CD4-positive, alpha-beta T cell (primary cell): ENCODE measurements around the gene ARL4D. TPM values are rescaled to one million over a fixed set of nuclear protein-coding genes. Genes with fewer than 3 reads are reported as not detected.
"Not testable (repeated sequence)": the region's sequence is repeated elsewhere in the genome, so short reads cannot be mapped to it uniquely, and the experiment has no call there.

Experiments used
- ATAC-seq: fragments of 200-7000 bp; cut with Tn5 transposase; one replicate; pipeline ENCODE4 v1.10.0; 2022; ENCODE audit warnings: mild to moderate bottlenecking; ENCODE audit not compliant: poor library complexity
- CTCF ChIA-PET: fragments of 350-600 bp; sonication (Branson Sonifier 250); formaldehyde crosslinking; loops from one replicate; lab custom pipeline; 2021; ENCODE audit warnings: antibody characterized with exemption, inconsistent platforms; lab: Charles Lee
- POLR2A ChIA-PET: fragments of 350-600 bp; sonication (Branson Sonifier 250); formaldehyde crosslinking; loops from one replicate; lab custom pipeline; 2021; ENCODE audit warnings: antibody characterized with exemption, inconsistent platforms; lab: Charles Lee
- DNase-seq, 14 experiments: peaks; one replicate each; pipeline ENCODE4 v3.0.0-alpha.2; 2013 to 2020; ENCODE audit warnings: mixed read lengths in 2 of 14
- H3K27ac ChIP-seq, 2 donors: one replicate each; pipeline versions ENCODE4 v1.5.1 to v1.7.0; 2013; ENCODE audit warnings: low read length in 2 of 2, low read depth in 1 of 2, mild to moderate bottlenecking in 1 of 2
- H3K27me3 ChIP-seq, 2 experiments: 1 replicate in 1 of 2; 2 replicates in 1 of 2; pipeline versions ENCODE4 v1.6.1 to v1.7.0; 2013; ENCODE audit warnings: low read length in 2 of 2, control low read depth in 1 of 2, mild to moderate bottlenecking in 1 of 2, moderate library complexity in 1 of 2; ENCODE audit not compliant: insufficient read depth in 2 of 2, control insufficient read depth in 1 of 2
- H3K36me3 ChIP-seq: one replicate; pipeline ENCODE4 v1.6.1; 2013; ENCODE audit warnings: low read length, control low read depth; ENCODE audit not compliant: insufficient read depth
- H3K4me1 ChIP-seq: one replicate; pipeline ENCODE4 v1.6.1; 2013; ENCODE audit warnings: low read length, control low read depth; ENCODE audit not compliant: insufficient read depth
- H3K4me3 ChIP-seq: one replicate; pipeline ENCODE4 v1.5.1; 2013; ENCODE audit warnings: mild to moderate bottlenecking, low read length, moderate library complexity
- H3K9me3 ChIP-seq, 2 experiments: 1 replicate in 1 of 2; 2 replicates in 1 of 2; pipeline versions ENCODE4 v1.6.1 to v1.7.0; 2013; ENCODE audit warnings: low read length in 2 of 2, mild to moderate bottlenecking in 2 of 2, control low read depth in 1 of 2, moderate library complexity in 1 of 2; ENCODE audit not compliant: control insufficient read depth in 1 of 2, insufficient read depth in 1 of 2
- H3K27ac Mint-ChIP-seq: one replicate; pipeline ENCODE4 v1.8.0; 2020; ENCODE audit warnings: mixed read lengths
- H3K27me3 Mint-ChIP-seq: one replicate; pipeline ENCODE4 v1.8.0; 2021; ENCODE audit warnings: mixed read lengths
- H3K36me3 Mint-ChIP-seq: one replicate; pipeline ENCODE4 v1.8.0; 2021; ENCODE audit warnings: low read depth, mixed read lengths
- H3K4me1 Mint-ChIP-seq: one replicate; pipeline ENCODE4 v1.8.0; 2021; ENCODE audit warnings: low read depth, mixed read lengths
- H3K4me3 Mint-ChIP-seq: one replicate; pipeline ENCODE4 v1.8.0; 2020; ENCODE audit warnings: mild to moderate bottlenecking, mixed read lengths
- H3K9me3 Mint-ChIP-seq: one replicate; pipeline ENCODE4 v1.8.0; 2020; ENCODE audit warnings: mixed read lengths
- intact Hi-C, 2 experiments: fragments of 100-400 bp; cut with DNase I in 1 of 2; cut with micrococcal nuclease in 1 of 2; formaldehyde crosslinking; loops; one replicate each; pipeline versions ENCODE4 v1.15.1 to v1.9.0; 2023 to 2025; cut with DNase I, micrococcal nuclease
- total RNA-seq, 174 experiments: library from RNA in 2 of 174; stranded (reverse) in 2 of 174; gene quantifications; one replicate each; pipeline ENCODE4 v1.2.3 and lab custom pipeline; 2021 to 2026
- TF ChIP-seq, protein P1 (sequence below): fragments of 200-600 bp; IDR thresholded peaks from one replicate; pipeline ENCODE4 v1.8.0; 2022; ENCODE audit warnings: antibody characterized with exemption, mild to moderate bottlenecking

The ARL4D gene
- total RNA-seq, 2 experiments from 2014 or later: 2.4 to 2.9 TPM

DNA sequence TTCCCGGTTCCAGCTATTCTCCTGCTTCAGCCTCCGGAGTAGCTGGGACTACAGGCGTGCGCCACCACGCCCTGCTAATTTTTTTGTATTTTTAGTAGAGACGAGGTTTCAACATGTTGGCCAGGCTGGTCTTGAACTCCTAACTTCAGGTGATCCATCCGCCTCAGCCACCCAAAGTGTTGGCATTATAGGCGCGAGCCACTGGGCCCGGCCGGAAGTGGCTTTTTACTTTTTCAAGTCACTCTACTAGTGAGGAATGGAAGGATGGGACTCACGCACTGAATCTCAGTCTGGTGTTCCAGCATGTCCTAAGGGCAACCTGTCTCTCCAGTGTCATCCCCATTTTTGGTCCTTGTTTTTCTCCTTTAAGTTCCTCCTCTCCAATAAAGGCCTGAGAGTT is 4.1 kb upstream of the ARL4D start:
- ChIA-PET CTCF (interaction anchor here (1.2 to 4.8 kb wide), 12 partner anchors 9 to 95 kb away, joined by 3 to 73 read pairs (median 6); partner anchors contain the start of gene DHX8), POLR2A (interaction anchor here (1.0 to 11.2 kb wide), 5 partner anchors 25 to 223 kb away, joined by 3 to 445 read pairs (median 14); partner anchors contain the start of gene DHX8)
- DNase-seq, H3K9me3 ChIP-seq, H3K27me3 Mint-ChIP-seq, H3K4me3 Mint-ChIP-seq, H3K36me3 ChIP-seq, H3K9me3 Mint-ChIP-seq, H3K27me3 ChIP-seq, H3K27ac Mint-ChIP-seq, H3K27ac ChIP-seq, H3K36me3 Mint-ChIP-seq, ATAC-seq, H3K4me3 ChIP-seq: not testable (repeated sequence)
- intact Hi-C loops: loop anchor here (1.0 to 10.0 kb wide), 4 partner anchors 32 to 380 kb away; partner anchors contain the start of genes DHX8 (in 2 of the 2) and DUSP3 (in 1 of the 2)
- peaks cover 36% of the 10 kb centered on the region for H3K4me1 Mint-ChIP-seq
- peaks cover 41% of the 10 kb centered on the region for H3K4me1 ChIP-seq

DNA sequence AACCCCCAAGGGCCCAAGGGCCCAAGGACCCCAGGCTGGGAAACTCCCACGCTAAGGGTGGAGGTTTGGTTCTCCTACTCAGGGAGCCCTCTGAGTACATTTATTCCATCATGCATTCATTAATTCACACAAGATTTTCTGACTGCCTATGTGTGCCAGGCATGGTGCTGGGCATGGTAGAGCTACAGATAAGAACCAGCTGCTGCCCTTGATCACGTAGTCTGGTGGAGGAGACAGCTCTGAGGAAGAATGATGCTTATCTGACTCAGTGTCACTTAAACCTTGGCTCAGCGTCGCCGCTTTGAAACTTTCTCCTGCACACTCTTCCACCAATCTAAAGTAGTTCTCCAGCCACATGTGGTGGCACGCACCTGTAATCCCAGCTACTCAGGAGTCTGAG is 3.6 kb upstream of the ARL4D start:
- intact Hi-C loops: loop anchor here (2.0 to 10.0 kb wide), 3 partner anchors 33 to 380 kb away; partner anchors contain the start of gene DUSP3 (in 1 of the 2)
- DNase-seq: no peak
- Histone ChIP-seq H3K27me3 (no peaks in the 10 kb centered on the region), H3K36me3 (no peaks in the 10 kb centered on the region), H3K4me3 (no peak overlapping the region), H3K4me1 (peaks cover 41% of the 10 kb centered on the region), H3K27ac (no peak overlapping the region), H3K9me3 (no peaks in the 10 kb centered on the region)
- H3K27ac Mint-ChIP-seq: no peak overlapping the region
- TF ChIP-seq, protein P1, sequence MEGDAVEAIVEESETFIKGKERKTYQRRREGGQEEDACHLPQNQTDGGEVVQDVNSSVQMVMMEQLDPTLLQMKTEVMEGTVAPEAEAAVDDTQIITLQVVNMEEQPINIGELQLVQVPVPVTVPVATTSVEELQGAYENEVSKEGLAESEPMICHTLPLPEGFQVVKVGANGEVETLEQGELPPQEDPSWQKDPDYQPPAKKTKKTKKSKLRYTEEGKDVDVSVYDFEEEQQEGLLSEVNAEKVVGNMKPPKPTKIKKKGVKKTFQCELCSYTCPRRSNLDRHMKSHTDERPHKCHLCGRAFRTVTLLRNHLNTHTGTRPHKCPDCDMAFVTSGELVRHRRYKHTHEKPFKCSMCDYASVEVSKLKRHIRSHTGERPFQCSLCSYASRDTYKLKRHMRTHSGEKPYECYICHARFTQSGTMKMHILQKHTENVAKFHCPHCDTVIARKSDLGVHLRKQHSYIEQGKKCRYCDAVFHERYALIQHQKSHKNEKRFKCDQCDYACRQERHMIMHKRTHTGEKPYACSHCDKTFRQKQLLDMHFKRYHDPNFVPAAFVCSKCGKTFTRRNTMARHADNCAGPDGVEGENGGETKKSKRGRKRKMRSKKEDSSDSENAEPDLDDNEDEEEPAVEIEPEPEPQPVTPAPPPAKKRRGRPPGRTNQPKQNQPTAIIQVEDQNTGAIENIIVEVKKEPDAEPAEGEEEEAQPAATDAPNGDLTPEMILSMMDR: no peak
- ChIA-PET CTCF (interaction anchor here (1.7 to 1.8 kb wide), 2 partner anchors 75 to 89 kb away, joined by 5 to 9 read pairs; partner anchors contain the start of gene DHX8), POLR2A (interaction anchor here (1.0 to 5.4 kb wide), 4 partner anchors 27 to 89 kb away, joined by 3 to 36 read pairs (median 12); partner anchors contain the start of gene DHX8)
- no peak overlapping the region for H3K4me3 Mint-ChIP-seq
- peaks cover 32% of the 10 kb centered on the region for H3K4me1 Mint-ChIP-seq
- H3K36me3 Mint-ChIP-seq: peaks cover 8% of the 10 kb centered on the region
- no peaks in the 10 kb centered on the region for H3K27me3 Mint-ChIP-seq
- no peaks in the 10 kb centered on the region for H3K9me3 Mint-ChIP-seq
- ATAC-seq: no peak

DNA sequence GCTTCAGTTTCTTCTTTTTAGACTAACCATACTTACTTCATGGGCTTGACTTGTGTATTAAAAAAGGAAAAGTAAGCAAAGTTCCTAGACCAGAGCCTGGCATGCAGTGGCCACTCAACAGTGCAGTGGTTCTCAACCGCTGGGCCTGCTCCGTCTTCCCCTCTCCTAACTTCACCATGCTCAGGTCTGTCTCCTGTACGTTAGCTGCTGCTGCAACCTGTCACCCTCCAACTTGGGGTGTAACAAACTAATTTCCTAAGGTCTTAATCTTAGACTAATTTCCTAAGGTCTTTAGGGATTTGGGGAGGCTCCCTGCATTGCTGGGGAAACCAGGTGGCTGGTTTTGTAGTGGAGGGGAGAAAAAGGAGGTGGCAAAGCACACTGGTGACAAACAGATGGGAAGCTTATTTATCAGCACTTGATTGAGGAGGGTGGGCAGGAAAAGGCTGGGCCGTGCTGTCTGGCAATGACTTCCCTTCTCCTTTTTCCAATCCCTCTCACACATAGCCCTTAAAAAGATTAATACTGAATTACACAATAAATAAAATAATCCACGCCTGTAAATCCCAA is 2.2 kb upstream of the ARL4D start:
- TF ChIP-seq, protein P1: no peak
- Histone ChIP-seq H3K9me3 (no peaks in the 10 kb centered on the region), H3K27me3 (no peaks in the 10 kb centered on the region), H3K4me3 (no peak overlapping the region), H3K4me1 (peaks cover 44% of the 10 kb centered on the region), H3K27ac (no peak overlapping the region), H3K36me3 (no peaks in the 10 kb centered on the region)
- no peak overlapping the region for H3K4me3 Mint-ChIP-seq
- ATAC-seq: no peak
- H3K36me3 Mint-ChIP-seq: peaks cover 8% of the 10 kb centered on the region
- no peak overlapping the region for H3K27ac Mint-ChIP-seq
- DNase-seq: no peak
- no peaks in the 10 kb centered on the region for H3K27me3 Mint-ChIP-seq
- intact Hi-C loops: loop anchor here in 1 of 2 experiments (5.0 to 10.0 kb wide), 2 partner anchors 34 to 378 kb away; partner anchors contain the start of gene DUSP3
- peaks cover 45% of the 10 kb centered on the region for H3K4me1 Mint-ChIP-seq
- H3K9me3 Mint-ChIP-seq: no peaks in the 10 kb centered on the region
- ChIA-PET POLR2A (interaction anchor here (1.4 kb wide), 1 partner anchor 28 kb away, joined by 10 read pairs; no protein-coding TSS in a partner anchor), CTCF (interaction anchor here (1.1 to 1.8 kb wide), 3 partner anchors 57 to 88 kb away, joined by 3 to 9 read pairs (median 5); partner anchors contain the start of gene DHX8)
